PFSK-1 (cell line): ENCODE measurements around the gene SUFU.

ENCODE experiments used
- FOXP2 ChIP-seq: optimal IDR thresholded peaks from 2 replicates; pipeline ENCODE3; 2011; ENCODE audit warnings: borderline replicate concordance, control low read depth, inconsistent platforms; ENCODE audit not compliant: insufficient read depth; ENCODE audit errors: extremely low read length, extremely low read depth
- POLR2AphosphoS5 ChIP-seq: IDR thresholded peaks from 2 replicates; pipeline ENCODE4 v1.6.1; 2012; ENCODE audit warnings: low read depth, mild to moderate bottlenecking, control low read depth, low read length, moderate library complexity
- REST ChIP-seq, 2 experiments: IDR thresholded peaks; 2 replicates each; pipeline versions ENCODE4 v1.6.1 to v1.8.0; 2011 to 2012; ENCODE audit warnings: low read depth in 2 of 2, low read length in 2 of 2, control low read depth in 1 of 2, inconsistent platforms in 1 of 2, mild to moderate bottlenecking in 1 of 2, moderate library complexity in 1 of 2; ENCODE audit not compliant: insufficient read depth in 1 of 2
- SIN3A ChIP-seq: IDR thresholded peaks from 2 replicates; pipeline ENCODE4 v1.6.1; 2012; ENCODE audit warnings: mild to moderate bottlenecking, low read length, moderate library complexity, borderline replicate concordance; ENCODE audit not compliant: insufficient read depth
- TAF1 ChIP-seq: IDR thresholded peaks from 2 replicates; pipeline ENCODE4 v1.6.1; 2012; ENCODE audit warnings: low read length, control low read depth, borderline replicate concordance; ENCODE audit not compliant: insufficient read depth

The SUFU gene

DNA sequence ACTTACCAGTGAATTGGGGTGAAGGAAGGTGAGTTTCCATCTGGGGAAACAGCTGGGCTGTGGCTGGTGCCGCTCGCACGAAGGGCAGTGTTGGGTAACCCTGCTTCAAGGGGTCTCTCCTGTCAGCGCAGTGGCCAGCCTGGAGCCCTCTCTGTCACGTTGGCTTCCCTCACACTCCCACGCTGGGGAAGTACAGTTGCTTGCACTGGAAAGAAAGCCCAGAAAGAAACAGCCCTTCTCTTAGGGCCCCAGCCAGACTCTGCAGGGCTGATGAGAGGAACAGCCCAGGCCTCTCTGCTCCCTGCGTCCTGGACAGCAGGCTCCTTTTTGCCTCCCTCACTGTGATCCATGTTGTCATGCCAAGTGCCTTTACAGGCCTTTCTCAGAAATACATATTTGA, 100.2 kb downstream of the SUFU start:
- TF ChIP-seq TAF1, result no peak
- no peak for TF ChIP-seq REST (IDR thresholded peaks at IDR 0.05; ENCODE audit: insufficient read depth in 1 of 2, low read depth in 2 of 2, low read length in 2 of 2)
- TF ChIP-seq FOXP2, result no peak
- no peak for TF ChIP-seq SIN3A

GRCh38 chr10:102604439-102604841, 100.7 kb downstream of the SUFU start:
- no peak for TF ChIP-seq FOXP2
- TF ChIP-seq SIN3A, result no peak
- no peak for TF ChIP-seq REST (IDR thresholded peaks at IDR 0.05; ENCODE audit: insufficient read depth in 1 of 2, low read depth in 2 of 2, low read length in 2 of 2)
- TF ChIP-seq POLR2AphosphoS5, result no peak
- TF ChIP-seq TAF1, result no peak

DNA sequence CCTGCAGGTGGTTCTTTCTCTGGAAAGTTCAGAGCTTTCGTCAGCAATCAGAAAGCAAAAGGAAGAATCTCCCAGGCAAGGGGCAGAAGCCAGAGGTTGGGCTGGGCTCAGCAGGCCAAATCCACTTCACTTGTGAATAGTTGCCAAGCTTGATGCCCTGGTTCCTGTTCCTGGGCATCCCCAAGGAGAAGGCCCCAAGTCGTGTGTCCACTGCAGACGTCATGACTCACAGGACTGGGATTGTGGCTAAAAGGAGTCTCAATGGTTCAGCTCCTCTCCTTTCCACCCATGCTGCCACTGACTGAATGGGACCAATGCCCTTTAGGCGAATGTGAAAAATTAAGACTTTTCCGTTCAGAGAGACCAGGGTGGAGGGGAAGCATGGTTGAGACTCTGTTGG, 101.9 kb downstream of the SUFU start:
- TF ChIP-seq SIN3A (no peak), REST (IDR thresholded peaks at IDR 0.05; ENCODE audit: insufficient read depth in 1 of 2, low read depth in 2 of 2, low read length in 2 of 2) (no peak), POLR2AphosphoS5 (no peak), TAF1 (no peak), FOXP2 (no peak)

DNA sequence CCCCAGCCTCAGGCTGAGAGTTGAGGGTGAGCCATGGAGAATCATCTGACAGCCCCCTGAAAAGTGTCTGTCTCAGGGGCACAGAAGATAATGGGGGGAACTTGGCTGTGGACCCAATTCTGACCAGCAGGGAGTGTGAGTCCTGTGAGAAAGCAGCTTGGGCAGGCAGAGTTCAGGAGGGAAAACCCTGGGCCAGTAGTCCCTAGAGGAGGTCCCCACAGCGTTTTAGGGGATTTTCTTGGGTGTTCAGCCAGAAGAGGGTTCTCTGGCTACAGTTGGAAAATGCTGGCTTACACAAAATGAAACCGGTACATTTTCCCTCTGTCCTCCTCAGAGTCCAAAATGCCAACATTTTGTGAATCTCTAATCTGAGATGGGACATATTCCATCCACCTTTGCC, 104.7 kb downstream of the SUFU start:
- TF ChIP-seq REST (IDR thresholded peaks at IDR 0.05; ENCODE audit: insufficient read depth in 1 of 2, low read depth in 2 of 2, low read length in 2 of 2), result no peak
- TF ChIP-seq FOXP2, result no peak
- TF ChIP-seq TAF1, result no peak
- TF ChIP-seq SIN3A, result no peak
- TF ChIP-seq POLR2AphosphoS5, result no peak

DNA sequence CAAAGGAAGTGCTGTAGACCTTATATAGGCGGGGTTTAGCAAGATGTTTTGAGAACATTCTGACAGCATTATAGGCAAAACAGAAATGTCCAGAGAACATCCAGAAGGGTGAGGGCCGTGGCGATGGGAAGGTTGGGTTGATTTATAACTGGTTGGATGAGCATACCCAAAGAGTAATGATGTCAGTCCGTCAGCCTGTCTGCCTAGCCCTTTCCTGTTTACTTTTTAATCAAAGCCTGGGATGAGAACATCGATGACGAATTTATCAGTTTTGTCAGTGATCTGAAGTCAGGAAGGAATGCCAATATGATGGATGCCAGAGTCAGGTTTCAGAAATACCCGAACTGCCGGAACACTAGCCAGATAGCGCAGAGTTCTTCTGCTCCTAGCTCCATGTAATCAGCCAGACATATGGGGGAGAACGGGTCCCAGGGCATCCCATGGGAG, 106.7 kb downstream of the SUFU start:
- TF ChIP-seq POLR2AphosphoS5 (no peak), TAF1 (no peak)
